K562 (cell line): Measurements from ENCODE around the gene GFOD1. TPM values are rescaled to one million over a fixed set of nuclear protein-coding genes. Genes with fewer than 3 reads are reported as not detected.
A peak's percentile ranks its signal among the peaks of the same experiment; 100 is the strongest.

Experiments used
- ARID4B ChIP-seq: sonication (generic); formaldehyde crosslinking; IDR thresholded peaks from 2 replicates; pipeline ENCODE4 v1.8.0; 2022; ENCODE audit warnings: mild to moderate bottlenecking, missing genetic modification reagents
- ATF1 ChIP-seq, 2 experiments: fragments of 450-650 bp in 1 of 2; IDR thresholded peaks; 2 replicates each; pipeline ENCODE4 v1.6.1; 2016; ENCODE audit warnings: missing compliant biosample characterization in 1 of 2, missing genetic modification characterization in 1 of 2
- E2F6 ChIP-seq, 2 experiments: IDR thresholded peaks; 2 replicates each; pipeline ENCODE4 v1.6.1; 2011; ENCODE audit warnings: borderline replicate concordance in 1 of 2, control low read depth in 1 of 2, low read depth in 1 of 2, low read length in 1 of 2, mild to moderate bottlenecking in 1 of 2, mixed read lengths in 1 of 2, moderate library complexity in 1 of 2; ENCODE audit not compliant: insufficient read depth in 1 of 2, insufficient read length in 1 of 2, poor library complexity in 1 of 2, severe bottlenecking in 1 of 2; ENCODE audit errors: extremely low read depth in 1 of 2
- ELF4 ChIP-seq: fragments of 450-650 bp; formaldehyde crosslinking; IDR thresholded peaks from 2 replicates; pipeline ENCODE4 v1.4.0; 2022; ENCODE audit warnings: missing genetic modification characterization
- HDAC6 ChIP-seq: IDR thresholded peaks from 2 replicates; pipeline ENCODE4 v1.6.1; 2012; ENCODE audit warnings: low read depth, mild to moderate bottlenecking, control low read depth, inconsistent platforms, low read length, moderate library complexity
- ID3 ChIP-seq, 2 experiments: fragments of 250-450 bp in 1 of 2; fragments of 450-650 bp in 1 of 2; sonication (Bioruptor Pico) in 1 of 2; IDR thresholded peaks; 2 replicates each; pipeline versions ENCODE4 v1.6.1 to v1.8.0; 2016 to 2021; ENCODE audit warnings: mild to moderate bottlenecking in 2 of 2, moderate library complexity in 2 of 2, missing compliant biosample characterization in 1 of 2, missing genetic modification characterization in 1 of 2
- KDM2B ChIP-seq: fragments of 250-450 bp; sonication (Bioruptor Pico); IDR thresholded peaks from 2 replicates; pipeline ENCODE4 v1.8.0; 2021; ENCODE audit warnings: mild to moderate bottlenecking, moderate library complexity
- L3MBTL2 ChIP-seq: fragments of 450-650 bp; IDR thresholded peaks from 2 replicates; pipeline ENCODE4 v1.6.1; 2016; ENCODE audit warnings: mild to moderate bottlenecking, moderate library complexity
- MED1 ChIP-seq: sonication (generic); formaldehyde crosslinking; IDR thresholded peaks from 2 replicates; pipeline ENCODE4 v1.8.1; 2023; ENCODE audit warnings: missing genetic modification reagents, borderline replicate concordance
- NFXL1 ChIP-seq: fragments of 450-650 bp; formaldehyde crosslinking; IDR thresholded peaks from 2 replicates; pipeline ENCODE4 v1.4.0; 2021; ENCODE audit warnings: mild to moderate bottlenecking
- PTBP1 ChIP-seq: fragments of 200-400 bp; formaldehyde crosslinking; IDR thresholded peaks from 2 replicates; pipeline ENCODE4 v1.6.1; 2017; ENCODE audit warnings: low read depth, low read length
- SUPT5H ChIP-seq: fragments of 450-650 bp; IDR thresholded peaks from 2 replicates; pipeline ENCODE4 v1.6.1; 2016
- ZNF444 ChIP-seq: fragments of 250-450 bp; sonication (Bioruptor Pico); IDR thresholded peaks from 2 replicates; pipeline ENCODE4 v1.4.0; 2020; ENCODE audit warnings: mild to moderate bottlenecking, moderate library complexity
- polyA plus RNA-seq, 8 experiments: library from polyadenylated mRNA; depleted of rRNA in 4 of 8; stranded (reverse) in 5 of 8; unstranded in 3 of 8; fragments of >200 nt; fragmentation: Nextera tagmentation in 2 of 8; fragmentation: Illumina TruSeq in 1 of 8; extraction: Ambion mirVana in 2 of 8; extraction: Trizol in 1 of 8; gene quantifications; 2 replicates each; pipeline versions ENCODE4 v1.2.1 to v1.2.3, GENCODE V29; 2011 to 2014; ENCODE audit warnings: inconsistent platforms in 1 of 8, missing spikeins in 1 of 8
- total RNA-seq, 7 experiments: library from RNA; depleted of rRNA in 6 of 7; stranded (reverse); fragments of >200 nt in 6 of 7; fragmentation: Illumina TruSeq in 2 of 7; extraction: Trizol in 2 of 7; gene quantifications; 2 replicates each; pipeline versions ENCODE4 v1.2.1 to v1.2.3, GENCODE V29; 2011 to 2021; ENCODE audit warnings: low replicate concordance in 1 of 7
- TF ChIP-seq, protein P1 (sequence below), 3 experiments: IDR thresholded peaks in 2 of 3; conservative IDR thresholded peaks in 1 of 3; 2 replicates each; pipeline ENCODE4 v1.5.1; 2011 to 2012; ENCODE audit warnings: low read length in 3 of 3, mild to moderate bottlenecking in 3 of 3, control low read depth in 2 of 3, improper control_type of control experiment in 1 of 3, inconsistent platforms in 1 of 3, low read depth in 1 of 3, mixed read lengths in 1 of 3, moderate library complexity in 1 of 3; ENCODE audit not compliant: insufficient read depth in 2 of 3
- TF ChIP-seq, protein P2 (sequence below), 2 experiments: fragments of 450-650 bp; conservative IDR thresholded peaks; 2 replicates each; pipeline ENCODE4 v1.6.1; 2017; ENCODE audit warnings: mild to moderate bottlenecking in 2 of 2, moderate library complexity in 2 of 2
- TF ChIP-seq, protein P3 (sequence below): fragments of 450-650 bp; IDR thresholded peaks from 2 replicates; pipeline ENCODE4 v1.6.1; 2017; ENCODE audit warnings: mild to moderate bottlenecking, moderate library complexity

GFOD1 gene
- total and polyA plus RNA-seq, 9 of the 15 experiments (the other 6 are each of a cell fraction or from before 2014, with no cell fraction given): 3.8 to 12.0 (median 8.2) TPM

- no peak for TF ChIP-seq L3MBTL2
- no peak for TF ChIP-seq SUPT5H
- TF ChIP-seq ARID4B (CRISPR knock-in tag): peak; percentile 93
- TF ChIP-seq ZNF444 (CRISPR knock-in tag): no peak
- TF ChIP-seq HDAC6: peak; percentile 91; the same call in 1 of the 2 replicates
- no peak for TF ChIP-seq ELF4 (CRISPR knock-in tag)
- TF ChIP-seq, protein P1, sequence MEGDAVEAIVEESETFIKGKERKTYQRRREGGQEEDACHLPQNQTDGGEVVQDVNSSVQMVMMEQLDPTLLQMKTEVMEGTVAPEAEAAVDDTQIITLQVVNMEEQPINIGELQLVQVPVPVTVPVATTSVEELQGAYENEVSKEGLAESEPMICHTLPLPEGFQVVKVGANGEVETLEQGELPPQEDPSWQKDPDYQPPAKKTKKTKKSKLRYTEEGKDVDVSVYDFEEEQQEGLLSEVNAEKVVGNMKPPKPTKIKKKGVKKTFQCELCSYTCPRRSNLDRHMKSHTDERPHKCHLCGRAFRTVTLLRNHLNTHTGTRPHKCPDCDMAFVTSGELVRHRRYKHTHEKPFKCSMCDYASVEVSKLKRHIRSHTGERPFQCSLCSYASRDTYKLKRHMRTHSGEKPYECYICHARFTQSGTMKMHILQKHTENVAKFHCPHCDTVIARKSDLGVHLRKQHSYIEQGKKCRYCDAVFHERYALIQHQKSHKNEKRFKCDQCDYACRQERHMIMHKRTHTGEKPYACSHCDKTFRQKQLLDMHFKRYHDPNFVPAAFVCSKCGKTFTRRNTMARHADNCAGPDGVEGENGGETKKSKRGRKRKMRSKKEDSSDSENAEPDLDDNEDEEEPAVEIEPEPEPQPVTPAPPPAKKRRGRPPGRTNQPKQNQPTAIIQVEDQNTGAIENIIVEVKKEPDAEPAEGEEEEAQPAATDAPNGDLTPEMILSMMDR (IDR thresholded peaks at IDR 0.05 in 2 of 3, conservative IDR thresholded peaks at IDR 0.05 in 1 of 3; ENCODE audit: insufficient read depth in 2 of 3, low read depth in 1 of 3, low read length in 3 of 3): no peak
- peak; percentile 65 to 70 for TF ChIP-seq E2F6 (IDR thresholded peaks at IDR 0.05; ENCODE audit: borderline replicate concordance in 1 of 2, extremely low read depth in 1 of 2, insufficient read depth in 1 of 2, insufficient read length in 1 of 2, low read depth in 1 of 2, low read length in 1 of 2, poor library complexity in 1 of 2, severe bottlenecking in 1 of 2)
- TF ChIP-seq ATF1 (CRISPR knock-in tag; IDR thresholded peaks at IDR 0.05): no peak
- TF ChIP-seq ATF1 (tag; IDR thresholded peaks at IDR 0.05): peak; percentile 72
- TF ChIP-seq, protein P2, sequence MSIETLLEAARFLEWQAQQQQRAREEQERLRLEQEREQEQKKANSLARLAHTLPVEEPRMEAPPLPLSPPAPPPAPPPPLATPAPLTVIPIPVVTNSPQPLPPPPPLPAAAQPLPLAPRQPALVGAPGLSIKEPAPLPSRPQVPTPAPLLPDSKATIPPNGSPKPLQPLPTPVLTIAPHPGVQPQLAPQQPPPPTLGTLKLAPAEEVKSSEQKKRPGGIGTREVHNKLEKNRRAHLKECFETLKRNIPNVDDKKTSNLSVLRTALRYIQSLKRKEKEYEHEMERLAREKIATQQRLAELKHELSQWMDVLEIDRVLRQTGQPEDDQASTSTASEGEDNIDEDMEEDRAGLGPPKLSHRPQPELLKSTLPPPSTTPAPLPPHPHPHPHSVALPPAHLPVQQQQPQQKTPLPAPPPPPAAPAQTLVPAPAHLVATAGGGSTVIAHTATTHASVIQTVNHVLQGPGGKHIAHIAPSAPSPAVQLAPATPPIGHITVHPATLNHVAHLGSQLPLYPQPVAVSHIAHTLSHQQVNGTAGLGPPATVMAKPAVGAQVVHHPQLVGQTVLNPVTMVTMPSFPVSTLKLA (conservative IDR thresholded peaks at IDR 0.05): peak in 1 of 2 experiments; percentile 56; a peak in 2 of 4 replicates
- no peak for TF ChIP-seq KDM2B (CRISPR knock-in tag)
- no peak for TF ChIP-seq NFXL1 (CRISPR knock-in tag)
- no peak for TF ChIP-seq PTBP1
- no peak for TF ChIP-seq ID3 (CRISPR knock-in tag; IDR thresholded peaks at IDR 0.05)
- TF ChIP-seq ID3 (tag; IDR thresholded peaks at IDR 0.05): 0 out of 2 replicates have a peak, but pooled peaks have one; percentile 42
- TF ChIP-seq, protein P3, sequence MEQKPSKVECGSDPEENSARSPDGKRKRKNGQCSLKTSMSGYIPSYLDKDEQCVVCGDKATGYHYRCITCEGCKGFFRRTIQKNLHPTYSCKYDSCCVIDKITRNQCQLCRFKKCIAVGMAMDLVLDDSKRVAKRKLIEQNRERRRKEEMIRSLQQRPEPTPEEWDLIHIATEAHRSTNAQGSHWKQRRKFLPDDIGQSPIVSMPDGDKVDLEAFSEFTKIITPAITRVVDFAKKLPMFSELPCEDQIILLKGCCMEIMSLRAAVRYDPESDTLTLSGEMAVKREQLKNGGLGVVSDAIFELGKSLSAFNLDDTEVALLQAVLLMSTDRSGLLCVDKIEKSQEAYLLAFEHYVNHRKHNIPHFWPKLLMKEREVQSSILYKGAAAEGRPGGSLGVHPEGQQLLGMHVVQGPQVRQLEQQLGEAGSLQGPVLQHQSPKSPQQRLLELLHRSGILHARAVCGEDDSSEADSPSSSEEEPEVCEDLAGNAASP: no peak
- TF ChIP-seq MED1: no peak
These were observed 700 bp downstream of the GFOD1 start (continued) for GRCh38 chr6:13486679-13487121.
